ENCODE data around the gene THTPA. TPM values are rescaled to one million over a fixed set of nuclear protein-coding genes. Genes with fewer than 3 reads are reported as not detected.

The THTPA gene
- total RNA-seq, 1 experiment from 2014 or later = 20.0 TPM

- 0 out of 2 replicates have a peak, but pooled peaks have one; percentile 43 for TF ChIP-seq ARID4B (CRISPR knock-in tag; IDR thresholded peaks at IDR 0.05; ENCODE audit: borderline replicate concordance)
- TF ChIP-seq JUN (CRISPR knock-in tag; IDR thresholded peaks at IDR 0.05) = no peak
- TF ChIP-seq PRRX2 (CRISPR knock-in tag; IDR thresholded peaks at IDR 0.05) = no peak
- no peak for TF ChIP-seq FOXJ3 (CRISPR knock-in tag; IDR thresholded peaks at IDR 0.05; ENCODE audit: borderline replicate concordance)
- no peak for TF ChIP-seq JAZF1 (CRISPR knock-in tag; IDR thresholded peaks at IDR 0.05)
- no peak for TF ChIP-seq ESRRA (CRISPR knock-in tag; IDR thresholded peaks at IDR 0.05; ENCODE audit: borderline replicate concordance)
- TF ChIP-seq ATF1 (CRISPR knock-in tag; IDR thresholded peaks at IDR 0.05) = no peak
- no peak for TF ChIP-seq ZNF423 (CRISPR knock-in tag; IDR thresholded peaks at IDR 0.05)
- TF ChIP-seq ERG (CRISPR knock-in tag; IDR thresholded peaks at IDR 0.05) = no peak
- TF ChIP-seq ZNF219 (CRISPR knock-in tag; IDR thresholded peaks at IDR 0.05; ENCODE audit: borderline replicate concordance) = no peak
- no peak for TF ChIP-seq ATF3 (CRISPR knock-in tag; conservative IDR thresholded peaks at IDR 0.05)
- no peak for TF ChIP-seq HMGXB4 (CRISPR knock-in tag; IDR thresholded peaks at IDR 0.05)
- no peak for TF ChIP-seq ZBTB21 (CRISPR knock-in tag; IDR thresholded peaks at IDR 0.05; ENCODE audit: borderline replicate concordance)
- TF ChIP-seq PRDM15 (CRISPR knock-in tag; IDR thresholded peaks at IDR 0.05) = peak; percentile 71
- TF ChIP-seq ZNF396 (CRISPR knock-in tag; IDR thresholded peaks at IDR 0.05; ENCODE audit: borderline replicate concordance) = no peak
- no peak for TF ChIP-seq USF2 (CRISPR knock-in tag; IDR thresholded peaks at IDR 0.05)
- no peak for TF ChIP-seq ZNF232 (CRISPR knock-in tag; IDR thresholded peaks at IDR 0.05)
- 0 out of 2 replicates have a peak, but pooled peaks have one; percentile 22 for TF ChIP-seq NFE2L1 (CRISPR knock-in tag; IDR thresholded peaks at IDR 0.05)
- TF ChIP-seq ZNF512 (CRISPR knock-in tag; IDR thresholded peaks at IDR 0.05; ENCODE audit: borderline replicate concordance) = peak; percentile 64; the same call in 1 of the 2 replicates
- TF ChIP-seq E2F1 (CRISPR knock-in tag; IDR thresholded peaks at IDR 0.05) = no peak
These were observed 11.3 kb upstream of the THTPA start (continued) for GRCh38 chr14:23544511-23545447.
